HepG2 (cell line): Measurements from ENCODE around the gene NOTO. TPM values are rescaled to one million over a fixed set of nuclear protein-coding genes. Genes with fewer than 3 reads are reported as not detected.

ENCODE experiments used
- ATAC-seq: fragments of 200-7000 bp; cut with Tn5 transposase; 3 replicates; pipeline ENCODE4 v1.9.1; 2020; ENCODE audit warnings: mild to moderate bottlenecking, moderate library complexity
- BruUV-seq: library from RNA; stranded (reverse); fragments of 400-500 nt; replicated peaks from 2 replicates; lab custom pipeline; 2021; lab: Mats Ljungman, UMichigan
- CTCF ChIA-PET: fragments of 300-600 bp; formaldehyde crosslinking; extraction: SDS; loops from one replicate; lab custom pipeline; 2021; ENCODE audit warnings: low total read pairs, inconsistent platforms, low intra/inter-chr PET ratio; lab: Yijun Ruan, JAX
- POLR2A ChIA-PET: fragments of 350-600 bp; sonication (Branson Sonifier 250); formaldehyde crosslinking; loops from one replicate; lab custom pipeline; 2020; ENCODE audit warnings: antibody characterized with exemption, inconsistent platforms; lab: Yijun Ruan, JAX
- DNase-seq: peaks from one replicate; pipeline ENCODE4 v3.0.0-alpha.2; 2015; ENCODE audit warnings: low spot score
- FAIRE-seq: peaks from 3 replicates; lab custom pipeline; 2011; peaks lifted over from hg19 to GRCh38; lab: Jason Lieb, UNC
- H2AFZ ChIP-seq: one replicate; pipeline ENCODE4 v1.6.1; 2011; ENCODE audit warnings: low read length, inconsistent platforms
- H3K27ac ChIP-seq: fragments of 300-600 bp; 3 replicates; pipeline ENCODE4 v1.8.0; 2011; ENCODE audit warnings: mixed run types, mild to moderate bottlenecking, mixed read lengths, low read length, inconsistent platforms; ENCODE audit not compliant: insufficient read depth; ENCODE audit errors: extremely low read length
- H3K27me3 ChIP-seq, 2 experiments: fragments of 200-600 bp in 1 of 2; 2 replicates in 1 of 2; 3 replicates in 1 of 2; pipeline versions ENCODE4 v1.6.0 to v1.8.0; 2011; ENCODE audit warnings: low read length in 2 of 2, mild to moderate bottlenecking in 2 of 2, moderate library complexity in 2 of 2, inconsistent platforms in 1 of 2; ENCODE audit not compliant: insufficient read depth in 2 of 2, control insufficient read depth in 1 of 2
- H3K36me3 ChIP-seq, 2 experiments: fragments of 200-600 bp in 1 of 2; replicated peaks in 1 of 2; 2 replicates in 1 of 2; 3 replicates in 1 of 2; pipeline versions ENCODE4 v1.5.1 to v1.8.0; 2011; ENCODE audit warnings: low read length in 2 of 2, inconsistent platforms in 1 of 2; ENCODE audit not compliant: insufficient read depth in 2 of 2, control insufficient read depth in 1 of 2
- H3K4me1 ChIP-seq: 2 replicates; pipeline ENCODE4 v1.5.1; 2012; ENCODE audit warnings: low read length, inconsistent platforms; ENCODE audit not compliant: insufficient read depth
- H3K4me2 ChIP-seq: 2 replicates; pipeline ENCODE4 v1.6.0; 2011; ENCODE audit warnings: low read depth, low read length, inconsistent platforms
- H3K4me3 ChIP-seq, 3 experiments: fragments of 200-600 bp in 1 of 3; sonication (generic), shearing (Covaris generic) in 1 of 3; replicated peaks in 1 of 3; 2 replicates each; pipeline ENCODE4 v1.5.1; 2011 to 2016; ENCODE audit warnings: low read length in 3 of 3, inconsistent platforms in 2 of 3, low read depth in 2 of 3, mild to moderate bottlenecking in 2 of 3, control low read depth in 1 of 3, mixed read lengths in 1 of 3; ENCODE audit not compliant: insufficient read depth in 1 of 3
- H3K79me2 ChIP-seq: one replicate; pipeline ENCODE4 v1.6.1; 2011; ENCODE audit warnings: low read length, inconsistent platforms; ENCODE audit not compliant: insufficient read depth
- H3K9ac ChIP-seq: 2 replicates; pipeline ENCODE4 v1.6.0; 2011; ENCODE audit warnings: mild to moderate bottlenecking, low read depth, low read length, inconsistent platforms; ENCODE audit not compliant: insufficient read depth
- H3K9me3 ChIP-seq: 2 replicates; pipeline ENCODE4 v1.5.1; 2012; ENCODE audit warnings: mild to moderate bottlenecking, low read length
- H4K20me1 ChIP-seq: 2 replicates; pipeline ENCODE4 v1.6.0; 2011; ENCODE audit warnings: inconsistent platforms, mild to moderate bottlenecking, low read length, moderate library complexity; ENCODE audit not compliant: insufficient read depth
- CCDC6 ChIP-seq: sonication (generic); formaldehyde crosslinking; IDR thresholded peaks from 2 replicates; pipeline ENCODE4 v1.8.1; 2022; ENCODE audit warnings: mild to moderate bottlenecking, missing genetic modification reagents, moderate library complexity
- CREB1 ChIP-seq, 2 experiments: fragments of 450-650 bp in 1 of 2; IDR thresholded peaks; 2 replicates each; pipeline ENCODE4 v1.6.1; 2016 to 2017; ENCODE audit warnings: control low read depth in 1 of 2, mild to moderate bottlenecking in 1 of 2, missing compliant biosample characterization in 1 of 2, missing genetic modification characterization in 1 of 2
- EHMT2 ChIP-seq: fragments of 200-600 bp; sonication (generic); IDR thresholded peaks from 2 replicates; pipeline ENCODE4 v1.7.0; 2017; ENCODE audit warnings: antibody characterized with exemption, low read depth, low read length, borderline replicate concordance
- KLF16 ChIP-seq, 2 experiments: sonication (generic) in 1 of 2; formaldehyde crosslinking in 1 of 2; IDR thresholded peaks; 2 replicates each; pipeline versions ENCODE4 v1.6.1 to v1.8.0; 2016 to 2023; ENCODE audit warnings: missing genetic modification reagents in 2 of 2, missing compliant biosample characterization in 1 of 2
- POLR2A ChIP-seq, 2 experiments: IDR thresholded peaks; 2 replicates each; pipeline ENCODE4 v1.6.1; 2011; ENCODE audit warnings: low read depth in 2 of 2, low read length in 2 of 2, mild to moderate bottlenecking in 1 of 2, moderate library complexity in 1 of 2; ENCODE audit not compliant: insufficient read depth in 1 of 2
- SUZ12 ChIP-seq: fragments of 150-350 bp; IDR thresholded peaks from 2 replicates; pipeline ENCODE4 v1.6.1; 2014; ENCODE audit warnings: low read depth, low read length
- TMF1 ChIP-seq: sonication (generic); formaldehyde crosslinking; IDR thresholded peaks from 2 replicates; pipeline ENCODE4 v1.8.1; 2022; ENCODE audit warnings: low read depth, missing genetic modification reagents
- ZNF329 ChIP-seq: sonication (generic); formaldehyde crosslinking; IDR thresholded peaks from 2 replicates; pipeline ENCODE4 v1.9.0; 2021; ENCODE audit warnings: low read depth, mild to moderate bottlenecking, missing genetic modification reagents
- ZNF383 ChIP-seq: sonication (generic); formaldehyde crosslinking; IDR thresholded peaks from 2 replicates; pipeline ENCODE4 v1.4.0; 2020; ENCODE audit warnings: missing genetic modification reagents, mild to moderate bottlenecking, borderline replicate concordance
- ZNF501 ChIP-seq: sonication (generic); formaldehyde crosslinking; IDR thresholded peaks from 2 replicates; pipeline ENCODE4 v1.5.1; 2020; ENCODE audit warnings: mild to moderate bottlenecking, moderate library complexity, missing genetic modification reagents
- WGBS: methylation state at CpG from one replicate; pipeline ENCODE4 v1.1.6; 2017; ENCODE audit warnings: low lambda C conversion rate; 5-methylcytosine and 5-hydroxymethylcytosine counted together
- in situ Hi-C: cut with HindIII; loops from 2 replicates; pipeline ENCODE4 v1.10.0; 2017; ENCODE audit warnings: low pct_unique_long_range_greater_than_20kb; ENCODE audit not compliant: extremely low pct_ligation_motif_present
- intact Hi-C: fragments of 100-400 bp; cut with micrococcal nuclease; formaldehyde crosslinking; loops from one replicate; pipeline ENCODE4 v1.10.0; 2022; ENCODE audit not compliant: unreplicated experiment
- polyA plus RNA-seq, 8 experiments: library from polyadenylated mRNA; depleted of rRNA in 3 of 8; stranded (reverse) in 7 of 8; unstranded in 1 of 8; fragments of >200 nt; fragmentation: Illumina TruSeq in 4 of 8; extraction: Trizol in 4 of 8; gene quantifications; 2 replicates each; pipeline versions ENCODE4 v1.2.1 to v1.2.3, GENCODE V29; 2011 to 2016; ENCODE audit warnings: low read depth in 4 of 8, missing spikeins in 1 of 8, mixed read lengths in 1 of 8; ENCODE audit not compliant: insufficient read depth in 1 of 8
- total RNA-seq, 5 experiments: library from RNA; depleted of rRNA; stranded (reverse); fragments of >200 nt; fragmentation: Illumina TruSeq; extraction: Trizol; gene quantifications; 2 replicates each; pipeline ENCODE4 v1.2.3, GENCODE V29; 2016; ENCODE audit warnings: low read depth in 1 of 5
- TF ChIP-seq, protein P1 (sequence below): IDR thresholded peaks from 2 replicates; pipeline ENCODE4 v1.6.1; 2016
- TF ChIP-seq, protein P2 (sequence below): IDR thresholded peaks from 2 replicates; pipeline ENCODE4 v1.6.1; 2016; ENCODE audit warnings: missing biosample characterization, missing genetic modification reagents, low read depth
- TF ChIP-seq, protein P3 (sequence below): sonication (generic); formaldehyde crosslinking; IDR thresholded peaks from 2 replicates; pipeline ENCODE4 v1.4.0; 2020; ENCODE audit warnings: missing genetic modification reagents

NOTO gene
- total and polyA plus RNA-seq, 2 of the 13 experiments (the other 11 are each of a cell fraction or from before 2014, with no cell fraction given) = not detected

DNA sequence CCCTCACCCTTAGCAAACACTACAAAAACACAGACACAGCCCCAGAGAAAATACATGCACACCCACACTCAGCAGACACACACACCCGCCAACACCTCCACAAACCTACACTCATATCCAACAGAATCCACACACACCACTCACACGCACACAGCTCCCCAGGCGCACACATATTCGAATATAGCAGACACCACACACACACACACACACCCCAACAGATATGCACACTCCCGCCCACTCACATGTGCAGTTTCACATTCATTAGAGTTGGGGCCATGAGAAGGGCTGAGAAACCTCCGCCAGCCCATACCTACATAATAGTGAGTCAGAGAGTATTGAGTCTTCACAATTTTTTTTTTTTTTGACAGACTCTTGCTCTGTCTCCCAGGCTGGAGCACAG, 29.4 kb upstream of the NOTO start:
- H4K20me1 ChIP-seq = no peaks in the 10 kb centered on the region
- H2AFZ ChIP-seq = no peak overlapping the region
- no peak overlapping the region for H3K4me2 ChIP-seq
- WGBS = 51% methylated on average over 6 of the region's 6 CpGs
- ChIA-PET CTCF (no interaction called here), POLR2A (no interaction called here)
- no peak for TF ChIP-seq POLR2A (IDR thresholded peaks at IDR 0.05; ENCODE audit: insufficient read depth in 1 of 2, low read depth in 2 of 2, low read length in 2 of 2)
- TF ChIP-seq ZNF383 (CRISPR knock-in tag) = no peak
- no peak for TF ChIP-seq KLF16 (CRISPR knock-in tag; IDR thresholded peaks at IDR 0.05)
- TF ChIP-seq CCDC6 (CRISPR knock-in tag) = no peak
- intact Hi-C loops (no loop called here), in situ Hi-C loops (no loop called here)
- no peak for DNase-seq
- BruUV-seq = no TSS peak
- peaks cover 43% of the 10 kb centered on the region for H3K4me1 ChIP-seq
- H3K9me3 ChIP-seq = no peaks in the 10 kb centered on the region
- H3K36me3 ChIP-seq = no peaks in the 10 kb centered on the region
- H3K4me3 ChIP-seq = no peak overlapping the region
- H3K27me3 ChIP-seq = peaks cover 8 to 50% of the 10 kb centered on the region in 2 experiments
- H3K79me2 ChIP-seq = no peaks in the 10 kb centered on the region
- no peak for ATAC-seq
- no peak overlapping the region for H3K27ac ChIP-seq
- H3K9ac ChIP-seq = no peak overlapping the region
- no peak for FAIRE-seq

DNA sequence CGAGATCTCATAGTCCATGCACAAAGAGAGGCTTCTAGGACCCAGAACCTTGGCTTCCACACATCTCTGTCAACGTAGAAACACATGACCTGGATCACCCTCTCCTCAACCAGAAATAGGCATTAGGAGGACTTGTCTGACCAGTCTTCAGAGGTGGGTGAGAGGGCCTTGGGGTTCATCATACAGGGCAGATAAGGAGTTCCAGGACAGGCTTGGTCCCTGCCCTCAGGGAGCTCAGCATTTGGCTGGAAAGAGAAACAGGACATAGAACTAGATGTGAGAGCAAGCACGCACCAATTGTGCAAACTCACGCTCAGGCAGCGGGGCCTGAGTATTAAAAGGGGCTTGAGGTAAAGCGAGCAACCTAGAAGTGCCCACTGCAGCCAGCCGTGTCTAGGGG, 28.6 kb upstream of the NOTO start:
- no TSS peak for BruUV-seq
- H3K27me3 ChIP-seq = peaks cover 8 to 58% of the 10 kb centered on the region in 2 experiments
- H3K4me1 ChIP-seq = peaks cover 48% of the 10 kb centered on the region
- H3K36me3 ChIP-seq = no peaks in the 10 kb centered on the region
- no peak overlapping the region for H3K4me2 ChIP-seq
- 37% methylated on average over 7 of the region's 7 CpGs for WGBS
- FAIRE-seq (no peak), DNase-seq (no peak), ATAC-seq (no peak)
- CTCF ChIA-PET = no interaction called here
- H3K27ac ChIP-seq = no peak overlapping the region
- no peak overlapping the region for H3K9ac ChIP-seq
- no peaks in the 10 kb centered on the region for H3K79me2 ChIP-seq
- intact Hi-C loops = no loop called here
- H4K20me1 ChIP-seq = no peaks in the 10 kb centered on the region
- POLR2A ChIA-PET = interaction anchor here (1.0 kb wide), 1 partner anchor 39 kb away, joined by 4 read pairs; no protein-coding TSS in a partner anchor
- no peaks in the 10 kb centered on the region for H3K9me3 ChIP-seq
- no peak overlapping the region for H3K4me3 ChIP-seq
- in situ Hi-C loops = no loop called here
- no peak overlapping the region for H2AFZ ChIP-seq
- no peak for TF ChIP-seq ZNF501
- TF ChIP-seq EHMT2 = no peak
- TF ChIP-seq, protein P1, sequence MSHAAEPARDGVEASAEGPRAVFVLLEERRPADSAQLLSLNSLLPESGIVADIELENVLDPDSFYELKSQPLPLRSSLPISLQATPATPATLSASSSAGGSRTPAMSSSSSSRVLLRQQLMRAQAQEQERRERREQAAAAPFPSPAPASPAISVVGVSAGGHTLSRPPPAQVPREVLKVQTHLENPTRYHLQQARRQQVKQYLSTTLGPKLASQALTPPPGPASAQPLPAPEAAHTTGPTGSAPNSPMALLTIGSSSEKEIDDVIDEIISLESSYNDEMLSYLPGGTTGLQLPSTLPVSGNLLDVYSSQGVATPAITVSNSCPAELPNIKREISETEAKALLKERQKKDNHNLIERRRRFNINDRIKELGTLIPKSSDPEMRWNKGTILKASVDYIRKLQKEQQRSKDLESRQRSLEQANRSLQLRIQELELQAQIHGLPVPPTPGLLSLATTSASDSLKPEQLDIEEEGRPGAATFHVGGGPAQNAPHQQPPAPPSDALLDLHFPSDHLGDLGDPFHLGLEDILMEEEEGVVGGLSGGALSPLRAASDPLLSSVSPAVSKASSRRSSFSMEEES = no peak
- no peak for TF ChIP-seq TMF1 (CRISPR knock-in tag)
- no peak for TF ChIP-seq CREB1 (IDR thresholded peaks at IDR 0.05)
- no peak for TF ChIP-seq CREB1 (CRISPR knock-in tag; IDR thresholded peaks at IDR 0.05)
- TF ChIP-seq ZNF329 (CRISPR knock-in tag) = no peak
- no peak for TF ChIP-seq SUZ12
- TF ChIP-seq, protein P2, sequence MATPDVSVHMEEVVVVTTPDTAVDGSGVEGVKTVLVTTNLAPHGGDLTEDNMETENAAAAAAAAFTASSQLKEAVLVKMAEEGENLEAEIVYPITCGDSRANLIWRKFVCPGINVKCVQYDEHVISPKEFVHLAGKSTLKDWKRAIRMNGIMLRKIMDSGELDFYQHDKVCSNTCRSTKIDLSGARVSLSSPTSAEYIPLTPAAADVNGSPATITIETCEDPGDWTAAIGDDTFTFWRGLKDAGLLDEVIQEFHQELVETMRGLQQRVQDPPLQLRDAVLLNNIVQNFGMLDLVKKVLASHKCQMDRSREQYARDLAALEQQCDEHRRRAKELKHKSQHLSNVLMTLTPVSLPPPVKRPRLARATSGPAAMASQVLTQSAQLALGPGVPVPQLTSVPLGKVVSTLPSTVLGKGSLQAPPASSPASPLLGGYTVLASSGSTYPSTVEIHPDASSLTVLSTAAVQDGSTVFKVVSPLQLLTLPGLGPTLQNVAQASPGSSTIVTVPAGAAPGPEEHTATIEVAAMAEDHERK (CRISPR knock-in tag) = no peak
- TF ChIP-seq, protein P3, sequence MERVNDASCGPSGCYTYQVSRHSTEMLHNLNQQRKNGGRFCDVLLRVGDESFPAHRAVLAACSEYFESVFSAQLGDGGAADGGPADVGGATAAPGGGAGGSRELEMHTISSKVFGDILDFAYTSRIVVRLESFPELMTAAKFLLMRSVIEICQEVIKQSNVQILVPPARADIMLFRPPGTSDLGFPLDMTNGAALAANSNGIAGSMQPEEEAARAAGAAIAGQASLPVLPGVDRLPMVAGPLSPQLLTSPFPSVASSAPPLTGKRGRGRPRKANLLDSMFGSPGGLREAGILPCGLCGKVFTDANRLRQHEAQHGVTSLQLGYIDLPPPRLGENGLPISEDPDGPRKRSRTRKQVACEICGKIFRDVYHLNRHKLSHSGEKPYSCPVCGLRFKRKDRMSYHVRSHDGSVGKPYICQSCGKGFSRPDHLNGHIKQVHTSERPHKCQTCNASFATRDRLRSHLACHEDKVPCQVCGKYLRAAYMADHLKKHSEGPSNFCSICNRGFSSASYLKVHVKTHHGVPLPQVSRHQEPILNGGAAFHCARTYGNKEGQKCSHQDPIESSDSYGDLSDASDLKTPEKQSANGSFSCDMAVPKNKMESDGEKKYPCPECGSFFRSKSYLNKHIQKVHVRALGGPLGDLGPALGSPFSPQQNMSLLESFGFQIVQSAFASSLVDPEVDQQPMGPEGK (CRISPR knock-in tag) = no peak
